Mononuclear cell (primary cell): ENCODE results near the gene NFE2L2. TPM values are rescaled to one million over a fixed set of nuclear protein-coding genes. Genes with fewer than 3 reads are reported as not detected.
"Not testable (repeated sequence)": the region's sequence is repeated elsewhere in the genome, so short reads cannot be mapped to it uniquely, and the experiment has no call there.

Source experiments
- H3K27me3 ChIP-seq: 2 replicates; pipeline ENCODE4 v1.6.0; 2011; ENCODE audit warnings: low read length, control low read depth; ENCODE audit not compliant: insufficient read depth
- H3K4me1 ChIP-seq: 2 replicates; pipeline ENCODE4 v1.5.1; 2011; ENCODE audit warnings: mild to moderate bottlenecking, low read length, control low read depth; ENCODE audit not compliant: insufficient read depth
- H3K4me3 ChIP-seq: 2 replicates; pipeline ENCODE4 v1.5.1; 2011; ENCODE audit warnings: mild to moderate bottlenecking, low read length, moderate library complexity
- H3K9me3 ChIP-seq: 2 replicates; pipeline ENCODE4 v1.5.1; 2011; ENCODE audit warnings: low read depth, mild to moderate bottlenecking, control low read depth, low read length
- total RNA-seq: library from RNA; depleted of rRNA; stranded (reverse); fragments of >200 nt; gene quantifications from one replicate; pipeline ENCODE4 v1.2.3, GENCODE V29; 2012

The NFE2L2 gene
- total RNA-seq = 123 TPM

GRCh38 chr2:177264693-177265587 is at the start of gene NFE2L2:
Gene NFE2L2, minus strand, starts transcription at chr2:177264727. Its CDS starts 151 bp downstream, at chr2:177264576.
- Histone ChIP-seq H3K9me3 (no peaks in the 10 kb centered on the region), H3K4me1 (peaks cover 44% of the 10 kb centered on the region), H3K27me3 (no peaks in the 10 kb centered on the region), H3K4me3 (peak within 1 kb of the TSS; percentile 87)

- Histone ChIP-seq H3K9me3 (no peaks in the 10 kb centered on the region), H3K27me3 (no peaks in the 10 kb centered on the region), H3K4me3 (no peak overlapping the region), H3K4me1 (peaks cover 13% of the 10 kb centered on the region)
Measured at GRCh38 chr2:177314194-177314593, 49.7 kb upstream of the NFE2L2 start.

- Histone ChIP-seq H3K4me3 (no peak overlapping the region), H3K4me1 (peaks cover 13% of the 10 kb centered on the region)
Measured at GRCh38 chr2:177313162-177313781, 48.7 kb upstream of the NFE2L2 start.

GRCh38 chr2:177312562-177312961 is 48.0 kb upstream of the NFE2L2 start:
- Histone ChIP-seq H3K9me3 (no peaks in the 10 kb centered on the region), H3K4me3 (no peak overlapping the region), H3K27me3 (no peaks in the 10 kb centered on the region), H3K4me1 (peaks cover 13% of the 10 kb centered on the region)

More at GRCh38 chr2:177313162-177313781, 48.7 kb upstream of the NFE2L2 start:
- Histone ChIP-seq H3K27me3 (no peaks in the 10 kb centered on the region), H3K9me3 (no peaks in the 10 kb centered on the region)

GRCh38 chr2:177309672-177310309 is 45.3 kb upstream of the NFE2L2 start:
- H3K4me3 ChIP-seq, H3K9me3 ChIP-seq, H3K27me3 ChIP-seq: not testable (repeated sequence)
- peaks cover 13% of the 10 kb centered on the region for H3K4me1 ChIP-seq

GRCh38 chr2:177306550-177306949 is 42.0 kb upstream of the NFE2L2 start:
- no peaks in the 10 kb centered on the region for H3K9me3 ChIP-seq
- H3K4me1 ChIP-seq = peaks cover 13% of the 10 kb centered on the region
- H3K27me3 ChIP-seq = no peaks in the 10 kb centered on the region
- H3K4me3 ChIP-seq = no peak overlapping the region

- no peaks in the 10 kb centered on the region for H3K4me1 ChIP-seq
- H3K27me3 ChIP-seq = no peaks in the 10 kb centered on the region
- no peak overlapping the region for H3K4me3 ChIP-seq
- H3K9me3 ChIP-seq = no peaks in the 10 kb centered on the region
Measured at GRCh38 chr2:177303939-177304338, 39.4 kb upstream of the NFE2L2 start.

- H3K4me3 ChIP-seq = no peak overlapping the region
- H3K9me3 ChIP-seq = no peaks in the 10 kb centered on the region
- no peaks in the 10 kb centered on the region for H3K4me1 ChIP-seq
- H3K27me3 ChIP-seq = no peaks in the 10 kb centered on the region
Measured at GRCh38 chr2:177302552-177302951, 38.0 kb upstream of the NFE2L2 start.

GRCh38 chr2:177298191-177298590 is 33.7 kb upstream of the NFE2L2 start:
- no peaks in the 10 kb centered on the region for H3K27me3 ChIP-seq
- H3K4me3 ChIP-seq = no peak overlapping the region
- H3K4me1 ChIP-seq = no peaks in the 10 kb centered on the region
- no peaks in the 10 kb centered on the region for H3K9me3 ChIP-seq

- Histone ChIP-seq H3K27me3 (no peaks in the 10 kb centered on the region), H3K4me3 (no peak overlapping the region), H3K4me1 (no peaks in the 10 kb centered on the region), H3K9me3 (no peaks in the 10 kb centered on the region)
Measured at GRCh38 chr2:177296040-177296439, 31.5 kb upstream of the NFE2L2 start.

- H3K4me3 ChIP-seq = no peak overlapping the region
- no peaks in the 10 kb centered on the region for H3K27me3 ChIP-seq
- peaks cover 4% of the 10 kb centered on the region for H3K4me1 ChIP-seq
- H3K9me3 ChIP-seq = no peaks in the 10 kb centered on the region
Measured at GRCh38 chr2:177295484-177295883, 31.0 kb upstream of the NFE2L2 start.

- no peaks in the 10 kb centered on the region for H3K27me3 ChIP-seq
- peaks cover 15% of the 10 kb centered on the region for H3K4me1 ChIP-seq
- H3K9me3 ChIP-seq = no peaks in the 10 kb centered on the region
- H3K4me3 ChIP-seq = no peak overlapping the region
Measured at GRCh38 chr2:177291701-177292100, 27.2 kb upstream of the NFE2L2 start.

- H3K4me1 ChIP-seq = peaks cover 17% of the 10 kb centered on the region
- no peaks in the 10 kb centered on the region for H3K27me3 ChIP-seq
- H3K4me3 ChIP-seq = no peak overlapping the region
- H3K9me3 ChIP-seq = no peaks in the 10 kb centered on the region
Measured at GRCh38 chr2:177289824-177290628, 25.5 kb upstream of the NFE2L2 start.

GRCh38 chr2:177287814-177288213 is 23.3 kb upstream of the NFE2L2 start:
- H3K4me3 ChIP-seq = no peak overlapping the region
- H3K9me3 ChIP-seq = no peaks in the 10 kb centered on the region
- peaks cover 21% of the 10 kb centered on the region for H3K4me1 ChIP-seq
- no peaks in the 10 kb centered on the region for H3K27me3 ChIP-seq
